Skeletal muscle satellite cell (primary cell): ENCODE measurements around the gene F5. TPM values are rescaled to one million over a fixed set of nuclear protein-coding genes. Genes with fewer than 3 reads are reported as not detected.

Experiments used
- small RNA-seq: library from RNA; depleted of rRNA; stranded (forward); fragments of <200 nt; gene quantifications from one replicate; pipeline ENCODE3, GENCODE V24; 2012

The F5 gene

Small RNA genes within 50 kb of the gene (small RNA-seq; reads per million reads assigned to genes)
- not detected for gene AL021068.2
